ENCODE measurements around the gene TERT. TPM values are rescaled to one million over a fixed set of nuclear protein-coding genes. Genes with fewer than 3 reads are reported as not detected.

TERT gene
- total RNA-seq, 1 donor from 2014 or later, result not detected

DNA sequence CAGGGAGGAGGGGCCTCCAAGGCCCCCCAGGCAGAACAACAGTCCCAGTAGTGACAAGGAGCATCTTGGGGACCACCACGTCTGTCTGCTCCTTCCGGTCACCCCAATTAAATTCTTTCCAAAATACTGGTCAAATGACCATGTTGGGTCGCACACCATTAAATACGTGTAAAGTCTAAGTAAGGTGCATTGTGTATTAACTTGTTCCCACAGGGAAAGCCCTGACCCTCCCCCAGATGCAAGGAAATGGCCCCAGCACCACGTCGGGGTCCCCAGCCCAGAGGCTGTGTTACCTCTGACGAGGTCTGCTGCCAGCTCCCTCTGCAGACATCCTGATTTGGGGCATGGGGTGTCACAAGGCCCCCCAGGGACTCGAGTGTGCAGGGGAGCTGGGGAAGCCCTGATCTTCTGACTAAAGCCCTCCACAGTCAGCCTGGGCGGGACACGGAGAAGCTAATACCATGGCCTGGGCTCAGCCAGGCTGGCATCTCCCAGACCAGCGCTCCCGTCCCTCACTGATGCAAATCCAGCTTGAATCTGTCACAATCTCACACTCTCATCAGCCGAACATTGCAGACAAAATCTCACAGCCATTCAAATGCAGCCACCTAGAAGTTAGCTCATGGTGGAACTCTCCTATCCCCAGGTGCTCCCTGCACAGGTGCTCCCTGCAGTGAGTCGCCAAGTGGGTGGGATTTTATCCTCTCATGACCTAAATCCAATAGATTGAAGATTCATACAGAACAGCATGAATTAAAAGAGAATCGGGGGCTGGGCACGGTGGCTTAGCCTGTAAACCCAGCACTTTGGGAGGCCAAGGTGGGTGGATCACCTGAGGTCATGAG, 13.6 kb downstream of the TERT start:
- peak; percentile 78 for DNase-seq (ENCODE audit: low spot score)
- Mint-ChIP-seq H3K4me1 (ENCODE audit: low read depth) (no peaks in the 10 kb centered on the region), H3K4me3 (ENCODE audit: unreplicated experiment) (no peak overlapping the region), H3K9me3 (ENCODE audit: low read depth) (no peaks in the 10 kb centered on the region), H3K27ac (ENCODE audit: unreplicated experiment) (no peak overlapping the region), H3K36me3 (ENCODE audit: low read depth) (no peaks in the 10 kb centered on the region), H3K27me3 (ENCODE audit: low read depth) (peaks cover 4% of the 10 kb centered on the region)
- TF ChIP-seq, protein P1, sequence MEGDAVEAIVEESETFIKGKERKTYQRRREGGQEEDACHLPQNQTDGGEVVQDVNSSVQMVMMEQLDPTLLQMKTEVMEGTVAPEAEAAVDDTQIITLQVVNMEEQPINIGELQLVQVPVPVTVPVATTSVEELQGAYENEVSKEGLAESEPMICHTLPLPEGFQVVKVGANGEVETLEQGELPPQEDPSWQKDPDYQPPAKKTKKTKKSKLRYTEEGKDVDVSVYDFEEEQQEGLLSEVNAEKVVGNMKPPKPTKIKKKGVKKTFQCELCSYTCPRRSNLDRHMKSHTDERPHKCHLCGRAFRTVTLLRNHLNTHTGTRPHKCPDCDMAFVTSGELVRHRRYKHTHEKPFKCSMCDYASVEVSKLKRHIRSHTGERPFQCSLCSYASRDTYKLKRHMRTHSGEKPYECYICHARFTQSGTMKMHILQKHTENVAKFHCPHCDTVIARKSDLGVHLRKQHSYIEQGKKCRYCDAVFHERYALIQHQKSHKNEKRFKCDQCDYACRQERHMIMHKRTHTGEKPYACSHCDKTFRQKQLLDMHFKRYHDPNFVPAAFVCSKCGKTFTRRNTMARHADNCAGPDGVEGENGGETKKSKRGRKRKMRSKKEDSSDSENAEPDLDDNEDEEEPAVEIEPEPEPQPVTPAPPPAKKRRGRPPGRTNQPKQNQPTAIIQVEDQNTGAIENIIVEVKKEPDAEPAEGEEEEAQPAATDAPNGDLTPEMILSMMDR (IDR thresholded peaks at IDR 0.05), result no peak

DNA sequence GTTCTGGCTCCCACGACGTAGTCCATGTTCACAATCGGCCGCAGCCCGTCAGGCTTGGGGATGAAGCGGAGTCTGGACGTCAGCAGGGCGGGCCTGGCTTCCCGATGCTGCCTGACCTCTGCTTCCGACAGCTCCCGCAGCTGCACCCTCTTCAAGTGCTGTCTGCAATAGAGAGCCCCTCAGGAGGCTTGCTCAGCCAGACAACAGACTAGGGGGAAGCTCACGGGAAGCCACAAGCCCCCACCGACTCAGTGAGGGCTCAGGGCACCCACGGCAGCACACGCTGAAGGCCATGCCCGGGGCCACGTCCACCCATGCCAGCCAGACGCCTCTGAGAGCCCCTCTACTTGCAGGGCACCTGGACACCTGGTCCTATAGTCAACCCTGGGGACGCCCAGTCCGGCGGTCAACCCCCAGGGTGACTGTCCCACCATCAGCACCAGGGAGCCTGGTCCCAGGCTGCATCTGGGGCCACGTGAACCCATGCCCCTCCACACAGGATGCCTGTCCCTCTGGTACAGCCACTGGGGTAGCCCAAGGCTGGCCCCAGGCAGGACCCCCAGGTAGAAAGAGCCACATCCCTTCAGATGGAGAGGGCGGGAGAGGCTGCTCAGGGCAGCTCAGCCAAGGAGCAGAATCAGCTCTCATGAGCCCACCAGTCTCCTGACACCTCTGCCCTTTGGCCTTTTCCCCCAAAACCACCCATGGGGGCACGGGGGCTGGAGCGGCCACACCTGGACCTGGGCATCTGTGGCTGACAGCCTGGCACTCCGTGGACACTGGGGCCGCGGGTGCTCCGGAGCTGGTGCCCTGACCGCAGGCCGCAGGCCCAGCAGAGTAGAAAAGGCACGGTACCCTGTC, 14.5 kb downstream of the TERT start:
- DNase-seq (ENCODE audit: low spot score), result peak; percentile 88
- TF ChIP-seq, protein P1 (IDR thresholded peaks at IDR 0.05), result no peak
- Mint-ChIP-seq H3K27me3 (ENCODE audit: low read depth) (peaks cover 4% of the 10 kb centered on the region), H3K9me3 (ENCODE audit: low read depth) (no peaks in the 10 kb centered on the region), H3K4me3 (ENCODE audit: unreplicated experiment) (no peak overlapping the region), H3K36me3 (ENCODE audit: low read depth) (no peaks in the 10 kb centered on the region), H3K4me1 (ENCODE audit: low read depth) (no peaks in the 10 kb centered on the region), H3K27ac (ENCODE audit: unreplicated experiment) (no peak overlapping the region)

GRCh38 chr5:1279443-1280151, 15.3 kb downstream of the TERT start:
- Mint-ChIP-seq H3K4me3 (ENCODE audit: unreplicated experiment) (no peak overlapping the region), H3K4me1 (ENCODE audit: low read depth) (no peaks in the 10 kb centered on the region), H3K36me3 (ENCODE audit: low read depth) (no peaks in the 10 kb centered on the region), H3K27ac (ENCODE audit: unreplicated experiment) (no peak overlapping the region), H3K27me3 (ENCODE audit: low read depth) (peaks cover 4% of the 10 kb centered on the region), H3K9me3 (ENCODE audit: low read depth) (no peaks in the 10 kb centered on the region)
- peak; percentile 88 for DNase-seq (ENCODE audit: low spot score)
- TF ChIP-seq, protein P1 (IDR thresholded peaks at IDR 0.05), result no peak

DNA sequence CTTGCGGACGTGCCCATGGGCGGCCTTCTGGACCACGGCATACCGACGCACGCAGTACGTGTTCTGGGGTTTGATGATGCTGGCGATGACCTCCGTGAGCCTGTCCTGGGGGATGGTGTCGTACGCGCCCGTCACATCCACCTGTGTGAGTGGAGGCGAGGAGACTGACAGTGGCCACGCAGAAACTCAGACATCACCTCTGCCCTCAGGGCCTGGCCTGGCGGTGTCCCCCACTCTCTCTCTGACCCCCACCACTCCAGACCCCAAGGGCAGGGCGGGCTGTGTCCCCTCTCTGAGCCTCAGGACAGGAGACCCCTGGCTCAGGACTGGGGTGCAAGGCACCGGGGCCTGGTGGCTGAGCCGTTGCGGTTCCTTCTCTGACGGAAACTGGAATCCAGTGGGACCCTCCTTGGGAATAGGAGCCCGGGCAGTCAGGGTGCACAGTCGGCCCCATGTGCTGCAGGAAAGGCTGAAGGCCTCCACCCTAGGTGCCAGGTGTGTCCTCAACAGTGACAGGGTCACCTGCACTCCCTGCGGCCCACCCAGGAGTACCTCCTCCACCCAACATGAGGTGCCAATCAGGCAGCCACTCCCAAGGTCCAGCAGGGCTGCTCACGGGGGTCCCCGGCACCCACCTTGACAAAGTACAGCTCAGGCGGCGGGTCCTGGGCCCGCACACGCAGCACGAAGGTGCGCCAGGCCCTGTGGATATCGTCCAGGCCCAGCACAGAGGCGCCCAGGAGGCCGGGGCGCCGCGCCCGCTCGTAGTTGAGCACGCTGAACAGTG, 16.0 kb downstream of the TERT start:
- TF ChIP-seq, protein P1 (IDR thresholded peaks at IDR 0.05), result no peak

More for the DNA sequence above, 16.0 kb downstream of the TERT start:
- peak; percentile 85 for DNase-seq (ENCODE audit: low spot score)
- H3K4me1 Mint-ChIP-seq (ENCODE audit: low read depth), result no peaks in the 10 kb centered on the region
- H3K27ac Mint-ChIP-seq (ENCODE audit: unreplicated experiment), result no peak overlapping the region
- H3K9me3 Mint-ChIP-seq (ENCODE audit: low read depth), result no peaks in the 10 kb centered on the region
- H3K27me3 Mint-ChIP-seq (ENCODE audit: low read depth), result peaks cover 4% of the 10 kb centered on the region
- H3K36me3 Mint-ChIP-seq (ENCODE audit: low read depth), result no peaks in the 10 kb centered on the region
- no peak overlapping the region for H3K4me3 Mint-ChIP-seq (ENCODE audit: unreplicated experiment)
